Activated CD8-positive, alpha-beta T cell treated with anti-CD3 and anti-CD28 coated beads, Interleukin-2, amount 10 ng/mL, durations not matched to agents 7 days and 5 days (primary cell): ENCODE measurements around the gene NAALADL2. TPM values are rescaled to one million over a fixed set of nuclear protein-coding genes. Genes with fewer than 3 reads are reported as not detected.

Experiments
- ATAC-seq: fragments of 150-1000 bp; cut with Tn5 transposase; one replicate; pipeline ENCODE4 v1.10.0; 2021; ENCODE audit warnings: moderate library complexity
- CTCF ChIA-PET: fragments of 350-600 bp; sonication (Branson Sonifier 250); formaldehyde crosslinking; loops from one replicate; lab custom pipeline; 2021; ENCODE audit warnings: antibody characterized with exemption; lab: Charles Lee
- POLR2A ChIA-PET: fragments of 350-600 bp; sonication (Branson Sonifier 250); formaldehyde crosslinking; loops from one replicate; lab custom pipeline; 2021; ENCODE audit warnings: antibody characterized with exemption; lab: Charles Lee
- DNase-seq: peaks from one replicate; pipeline ENCODE4 v3.0.0-alpha.2; 2020
- H3K27ac Mint-ChIP-seq: one replicate; pipeline ENCODE4 v1.8.0; 2021; ENCODE audit warnings: mild to moderate bottlenecking, mixed read lengths
- H3K27me3 Mint-ChIP-seq: one replicate; pipeline ENCODE4 v1.8.0; 2021; ENCODE audit warnings: low read depth, mixed read lengths
- H3K36me3 Mint-ChIP-seq: one replicate; pipeline ENCODE4 v1.8.0; 2021; ENCODE audit warnings: low read depth, mixed read lengths
- H3K4me1 Mint-ChIP-seq: one replicate; pipeline ENCODE4 v1.8.0; 2021; ENCODE audit warnings: low read depth, mixed read lengths
- H3K4me3 Mint-ChIP-seq: one replicate; pipeline ENCODE4 v1.8.0; 2021; ENCODE audit warnings: mild to moderate bottlenecking, mixed read lengths
- H3K9me3 Mint-ChIP-seq: one replicate; pipeline ENCODE4 v1.8.0; 2022; ENCODE audit warnings: mixed read lengths; ENCODE audit not compliant: insufficient read depth
- total RNA-seq, 2 experiments: library from RNA; stranded (reverse); gene quantifications; one replicate each; pipeline ENCODE4 v1.2.3, GENCODE V29; 2021

NAALADL2 gene
- total RNA-seq, 2 experiments from 2014 or later = 0.39 to 0.47 TPM

GRCh38 chr3:175571096-175571495, 712.0 kb downstream of the NAALADL2 start:
- no peak for ATAC-seq
- Mint-ChIP-seq H3K36me3 (no peaks in the 10 kb centered on the region), H3K4me1 (no peaks in the 10 kb centered on the region), H3K9me3 (peaks cover 12% of the 10 kb centered on the region), H3K4me3 (no peak overlapping the region), H3K27ac (no peak overlapping the region), H3K27me3 (no peaks in the 10 kb centered on the region)
- ChIA-PET CTCF (no interaction called here), POLR2A (no interaction called here)
- no peak for DNase-seq

- Mint-ChIP-seq H3K36me3 (no peaks in the 10 kb centered on the region), H3K27me3 (no peaks in the 10 kb centered on the region), H3K9me3 (peaks cover 12% of the 10 kb centered on the region), H3K27ac (no peak overlapping the region), H3K4me1 (no peaks in the 10 kb centered on the region), H3K4me3 (no peak overlapping the region)
- DNase-seq (no peak), ATAC-seq (no peak)
- POLR2A ChIA-PET = no interaction called here
- CTCF ChIA-PET = no interaction called here
Measured at GRCh38 chr3:175573226-175573625, 714.1 kb downstream of the NAALADL2 start.

GRCh38 chr3:175580318-175580717, 721.2 kb downstream of the NAALADL2 start:
- CTCF ChIA-PET = no interaction called here
- Mint-ChIP-seq H3K4me1 (no peaks in the 10 kb centered on the region), H3K4me3 (no peak overlapping the region), H3K9me3 (no peaks in the 10 kb centered on the region), H3K36me3 (no peaks in the 10 kb centered on the region), H3K27ac (no peak overlapping the region), H3K27me3 (no peaks in the 10 kb centered on the region)
- DNase-seq = no peak
- ATAC-seq = no peak
- POLR2A ChIA-PET = no interaction called here

DNA sequence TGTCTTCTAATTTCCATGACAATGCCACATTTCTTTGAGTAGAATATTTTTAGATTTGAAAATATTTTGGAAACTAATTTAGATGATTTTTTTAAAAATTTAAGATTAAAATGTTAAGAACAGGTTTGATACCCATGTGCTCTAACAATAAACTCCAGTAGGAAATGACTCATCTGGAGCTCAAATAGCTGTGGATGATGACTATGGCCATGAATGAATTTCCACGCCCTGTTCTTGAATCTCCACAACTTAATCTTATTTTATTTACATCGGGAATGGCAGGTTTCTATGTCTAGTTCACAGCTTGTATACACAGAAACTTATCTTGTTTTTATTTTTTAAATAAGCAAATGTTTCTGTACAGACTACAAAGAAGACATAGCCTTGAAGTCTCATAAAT, 726.8 kb downstream of the NAALADL2 start:
- Mint-ChIP-seq H3K4me1 (no peaks in the 10 kb centered on the region), H3K27me3 (no peaks in the 10 kb centered on the region), H3K27ac (no peak overlapping the region), H3K9me3 (no peaks in the 10 kb centered on the region), H3K36me3 (no peaks in the 10 kb centered on the region), H3K4me3 (no peak overlapping the region)
- ATAC-seq = no peak
- DNase-seq = no peak
- CTCF ChIA-PET = no interaction called here
- POLR2A ChIA-PET = no interaction called here

DNA sequence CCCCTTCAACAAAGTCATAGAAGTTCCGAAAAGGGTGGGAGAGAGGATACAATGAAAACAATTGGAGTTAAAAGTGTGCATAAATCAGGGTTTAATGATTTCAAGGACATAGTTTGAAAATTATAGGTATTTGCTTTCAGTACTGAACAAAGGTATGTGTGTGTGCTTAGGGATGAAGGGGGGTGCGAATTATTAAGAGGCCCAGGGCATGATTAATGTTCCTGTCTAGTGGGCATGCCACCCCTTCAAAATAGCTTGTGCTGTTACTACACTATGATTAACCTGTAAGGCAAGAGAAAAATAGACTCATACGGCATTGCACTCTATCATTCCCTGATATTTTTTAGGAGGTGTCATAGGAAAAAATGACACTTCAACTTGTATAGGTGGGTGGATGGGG, 731.6 kb downstream of the NAALADL2 start:
- Mint-ChIP-seq H3K4me1 (no peaks in the 10 kb centered on the region), H3K27me3 (no peaks in the 10 kb centered on the region), H3K27ac (no peak overlapping the region), H3K36me3 (no peaks in the 10 kb centered on the region), H3K9me3 (no peaks in the 10 kb centered on the region), H3K4me3 (no peak overlapping the region)
- POLR2A ChIA-PET = no interaction called here
- ATAC-seq (no peak), DNase-seq (no peak)
- CTCF ChIA-PET = no interaction called here

- Mint-ChIP-seq H3K27ac (no peak overlapping the region), H3K36me3 (no peaks in the 10 kb centered on the region), H3K9me3 (no peaks in the 10 kb centered on the region), H3K4me1 (no peaks in the 10 kb centered on the region), H3K4me3 (no peak overlapping the region), H3K27me3 (no peaks in the 10 kb centered on the region)
- ChIA-PET POLR2A (no interaction called here), CTCF (no interaction called here)
- no peak for DNase-seq
- ATAC-seq = no peak
Measured at GRCh38 chr3:175591375-175591774, 732.2 kb downstream of the NAALADL2 start.

DNA sequence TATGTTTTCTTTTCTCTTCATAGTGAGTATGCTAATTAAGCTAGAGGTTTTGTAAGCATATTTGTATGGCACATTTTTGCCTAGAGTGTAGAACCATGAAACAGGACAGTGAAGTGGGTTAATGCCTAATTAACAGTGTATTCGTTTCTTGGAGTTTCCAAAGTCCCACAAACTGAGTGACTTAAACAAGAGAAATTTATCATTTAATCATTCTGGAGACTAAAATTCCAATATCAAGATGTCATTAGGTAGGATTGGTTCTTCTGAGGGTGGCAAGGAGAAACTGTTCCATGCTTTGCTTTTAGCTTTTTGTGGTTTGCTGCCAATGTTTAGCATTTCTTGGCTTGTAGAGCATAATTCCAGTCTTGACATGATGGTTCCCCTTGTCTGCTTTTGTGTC, 734.2 kb downstream of the NAALADL2 start:
- no peak for ATAC-seq
- DNase-seq = no peak
- Mint-ChIP-seq H3K27ac (no peak overlapping the region), H3K4me3 (no peak overlapping the region), H3K27me3 (no peaks in the 10 kb centered on the region), H3K9me3 (no peaks in the 10 kb centered on the region), H3K36me3 (no peaks in the 10 kb centered on the region), H3K4me1 (no peaks in the 10 kb centered on the region)
- POLR2A ChIA-PET = no interaction called here
- CTCF ChIA-PET = no interaction called here

- ATAC-seq (no peak), DNase-seq (no peak)
- ChIA-PET POLR2A (no interaction called here), CTCF (no interaction called here)
- Mint-ChIP-seq H3K27me3 (no peaks in the 10 kb centered on the region), H3K9me3 (no peaks in the 10 kb centered on the region), H3K27ac (no peak overlapping the region), H3K36me3 (no peaks in the 10 kb centered on the region), H3K4me3 (no peak overlapping the region), H3K4me1 (no peaks in the 10 kb centered on the region)
Measured at GRCh38 chr3:175598740-175599139, 739.6 kb downstream of the NAALADL2 start.

GRCh38 chr3:175601521-175601920, 742.4 kb downstream of the NAALADL2 start:
- CTCF ChIA-PET = no interaction called here
- DNase-seq = no peak
- H3K27me3 Mint-ChIP-seq = no peaks in the 10 kb centered on the region
- no peaks in the 10 kb centered on the region for H3K4me1 Mint-ChIP-seq
- H3K9me3 Mint-ChIP-seq = peaks cover 4% of the 10 kb centered on the region
- ATAC-seq = no peak
- no peaks in the 10 kb centered on the region for H3K36me3 Mint-ChIP-seq
- H3K27ac Mint-ChIP-seq = no peak overlapping the region
- POLR2A ChIA-PET = no interaction called here
- no peak overlapping the region for H3K4me3 Mint-ChIP-seq

DNA sequence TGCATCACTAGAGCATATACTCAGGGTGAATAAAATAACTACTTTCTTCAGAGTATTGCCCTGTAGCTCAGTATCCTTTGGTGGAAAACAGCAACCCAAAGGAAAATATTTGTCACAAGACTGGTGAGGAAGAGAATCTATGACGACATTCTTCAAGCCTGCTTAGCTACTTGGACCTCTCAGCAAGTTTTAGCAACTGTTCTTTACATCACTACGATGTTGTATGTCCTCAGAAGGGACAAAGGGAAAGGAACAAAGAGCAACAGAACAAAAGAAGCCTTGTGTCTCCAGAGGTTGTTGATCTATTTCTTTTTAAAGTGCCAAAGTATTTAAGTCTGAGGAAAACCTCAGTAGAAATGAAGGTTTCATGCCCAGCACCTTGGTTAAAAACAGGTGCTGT, 746.7 kb downstream of the NAALADL2 start:
- Mint-ChIP-seq H3K4me3 (no peak overlapping the region), H3K27ac (no peak overlapping the region), H3K36me3 (no peaks in the 10 kb centered on the region), H3K4me1 (no peaks in the 10 kb centered on the region), H3K9me3 (peaks cover 4% of the 10 kb centered on the region), H3K27me3 (no peaks in the 10 kb centered on the region)
- CTCF ChIA-PET = no interaction called here
- POLR2A ChIA-PET = no interaction called here
- DNase-seq (no peak), ATAC-seq (no peak)

DNA sequence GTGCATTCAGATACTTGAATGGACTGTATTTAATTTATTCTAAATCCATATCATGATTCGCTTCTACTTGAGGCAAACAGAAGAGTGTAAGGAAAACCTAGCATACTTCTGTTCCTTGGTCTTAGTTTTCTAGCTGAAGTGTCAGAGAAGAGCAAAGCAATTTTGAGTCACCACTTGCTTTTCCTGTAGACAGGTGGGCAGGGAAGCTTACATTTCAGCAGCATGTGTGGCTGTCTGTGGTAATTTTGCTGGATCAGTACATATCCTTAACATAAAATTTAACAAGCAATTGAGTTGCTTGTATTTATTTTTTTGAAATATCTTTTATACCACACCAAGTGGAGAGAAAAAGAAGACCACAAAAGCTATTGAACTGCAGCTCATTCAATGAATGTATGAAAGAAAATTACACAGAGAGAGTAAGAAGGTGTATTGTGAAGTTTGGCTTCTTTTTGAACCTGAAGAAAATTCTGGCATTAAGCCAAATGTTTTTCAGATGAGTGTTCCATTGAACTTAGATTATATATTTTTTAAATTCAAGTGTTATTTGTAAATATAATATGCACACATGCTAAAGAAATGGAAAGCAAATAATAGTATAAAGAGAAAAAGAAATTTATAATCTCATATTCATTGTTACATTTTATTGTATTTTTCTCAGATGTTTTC, 747.6 kb downstream of the NAALADL2 start:
- DNase-seq = no peak
- Mint-ChIP-seq H3K36me3 (no peaks in the 10 kb centered on the region), H3K4me3 (no peak overlapping the region), H3K27ac (no peak overlapping the region), H3K27me3 (no peaks in the 10 kb centered on the region), H3K9me3 (peaks cover 4% of the 10 kb centered on the region), H3K4me1 (no peaks in the 10 kb centered on the region)
- ChIA-PET POLR2A (no interaction called here), CTCF (no interaction called here)
- no peak for ATAC-seq

DNA sequence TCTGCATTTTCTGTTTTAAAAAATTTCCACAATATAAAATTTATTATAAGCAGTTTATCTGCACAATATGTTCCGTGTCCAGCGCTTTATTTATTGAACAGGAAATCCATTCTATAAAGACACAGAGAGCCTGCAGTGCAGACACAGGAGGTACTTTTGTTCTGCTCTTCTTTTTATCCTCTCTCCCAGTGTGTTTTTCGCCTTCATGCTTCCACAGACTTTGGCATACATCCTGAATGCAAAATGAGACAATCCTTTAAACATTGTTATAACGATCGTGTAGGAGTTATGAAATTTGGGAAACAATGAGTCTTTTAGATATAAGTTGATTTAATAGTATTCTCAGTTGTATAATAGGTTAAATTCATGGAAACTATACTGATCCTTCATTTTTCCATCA, 749.2 kb downstream of the NAALADL2 start:
- ChIA-PET CTCF (no interaction called here), POLR2A (no interaction called here)
- no peaks in the 10 kb centered on the region for H3K4me1 Mint-ChIP-seq
- no peak overlapping the region for H3K4me3 Mint-ChIP-seq
- peaks cover 10% of the 10 kb centered on the region for H3K9me3 Mint-ChIP-seq
- DNase-seq (no peak), ATAC-seq (no peak)
- no peak overlapping the region for H3K27ac Mint-ChIP-seq
- H3K27me3 Mint-ChIP-seq = no peaks in the 10 kb centered on the region
- no peaks in the 10 kb centered on the region for H3K36me3 Mint-ChIP-seq

GRCh38 chr3:175608911-175609310, 749.8 kb downstream of the NAALADL2 start:
- ATAC-seq (no peak), DNase-seq (no peak)
- Mint-ChIP-seq H3K27ac (no peak overlapping the region), H3K4me1 (no peaks in the 10 kb centered on the region), H3K36me3 (no peaks in the 10 kb centered on the region), H3K9me3 (peaks cover 10% of the 10 kb centered on the region), H3K27me3 (no peaks in the 10 kb centered on the region), H3K4me3 (no peak overlapping the region)
- ChIA-PET CTCF (no interaction called here), POLR2A (no interaction called here)
